Chondrocyte (in vitro differentiated cells): ENCODE results near the gene MRPS2. TPM values are rescaled to one million over a fixed set of nuclear protein-coding genes. Genes with fewer than 3 reads are reported as not detected.

Source experiments
- DNase-seq: peaks from one replicate; pipeline ENCODE4 v3.0.0; 2021; ENCODE audit warnings: mixed read lengths, low spot score
- H3K27ac Mint-ChIP-seq: one replicate; pipeline ENCODE4 v1.8.0; 2021; ENCODE audit warnings: mild to moderate bottlenecking, moderate library complexity, mixed read lengths; ENCODE audit not compliant: unreplicated experiment
- H3K27me3 Mint-ChIP-seq: 2 replicates; pipeline ENCODE4 v1.8.0; 2021; ENCODE audit warnings: low read depth, mixed read lengths
- H3K36me3 Mint-ChIP-seq: 2 replicates; pipeline ENCODE4 v1.8.0; 2021; ENCODE audit warnings: low read depth, mixed read lengths
- H3K4me1 Mint-ChIP-seq: 2 replicates; pipeline ENCODE4 v1.8.0; 2021; ENCODE audit warnings: low read depth, mild to moderate bottlenecking, mixed read lengths
- H3K4me3 Mint-ChIP-seq: one replicate; pipeline ENCODE4 v1.8.0; 2021; ENCODE audit warnings: mild to moderate bottlenecking, moderate library complexity, mixed read lengths; ENCODE audit not compliant: unreplicated experiment
- H3K9me3 Mint-ChIP-seq: 2 replicates; pipeline ENCODE4 v1.8.0; 2021; ENCODE audit warnings: low read depth, mixed read lengths
- CTCF ChIP-seq: fragments of 200-600 bp; sonication (generic); IDR thresholded peaks from 2 replicates; pipeline ENCODE4 v1.5.0; 2021; ENCODE audit warnings: antibody characterized with exemption, mild to moderate bottlenecking, moderate library complexity
- total RNA-seq: library from RNA; stranded (reverse); gene quantifications from 3 replicates; pipeline ENCODE4 v1.2.1, GENCODE V29; 2021

The MRPS2 gene
- total RNA-seq, 1 donor from 2014 or later: 24.4 TPM

- H3K36me3 Mint-ChIP-seq: no peaks in the 10 kb centered on the region
- no peak for DNase-seq
- no peak overlapping the region for H3K27ac Mint-ChIP-seq
- H3K9me3 Mint-ChIP-seq: no peaks in the 10 kb centered on the region
- no peak for TF ChIP-seq CTCF
- peaks cover 6% of the 10 kb centered on the region for H3K4me1 Mint-ChIP-seq
- H3K27me3 Mint-ChIP-seq: peaks cover 2% of the 10 kb centered on the region
- H3K4me3 Mint-ChIP-seq: no peak overlapping the region
Measured at GRCh38 chr9:135468854-135469521, 31.5 kb upstream of the MRPS2 start.

GRCh38 chr9:135471791-135472640, 28.5 kb upstream of the MRPS2 start:
- H3K9me3 Mint-ChIP-seq: no peaks in the 10 kb centered on the region

GRCh38 chr9:135473972-135474543, 26.4 kb upstream of the MRPS2 start:
- DNase-seq: no peak
- H3K4me3 Mint-ChIP-seq: no peak overlapping the region
- no peaks in the 10 kb centered on the region for H3K36me3 Mint-ChIP-seq
- no peaks in the 10 kb centered on the region for H3K9me3 Mint-ChIP-seq
- TF ChIP-seq CTCF: no peak
- peaks cover 6% of the 10 kb centered on the region for H3K27me3 Mint-ChIP-seq
- H3K4me1 Mint-ChIP-seq: peaks cover 9% of the 10 kb centered on the region
- no peak overlapping the region for H3K27ac Mint-ChIP-seq

More at GRCh38 chr9:135471791-135472640, 28.5 kb upstream of the MRPS2 start:
- H3K36me3 Mint-ChIP-seq: no peaks in the 10 kb centered on the region
- H3K4me3 Mint-ChIP-seq: no peak overlapping the region
- no peak overlapping the region for H3K27ac Mint-ChIP-seq
- H3K27me3 Mint-ChIP-seq: peaks cover 6% of the 10 kb centered on the region
- H3K4me1 Mint-ChIP-seq: peaks cover 9% of the 10 kb centered on the region
- DNase-seq: no peak
- TF ChIP-seq CTCF: no peak

GRCh38 chr9:135474915-135475314, 25.6 kb upstream of the MRPS2 start:
- H3K27me3 Mint-ChIP-seq: peaks cover 6% of the 10 kb centered on the region
- no peak for DNase-seq
- no peaks in the 10 kb centered on the region for H3K9me3 Mint-ChIP-seq
- TF ChIP-seq CTCF: peak; percentile 75
- no peaks in the 10 kb centered on the region for H3K36me3 Mint-ChIP-seq
- peaks cover 7% of the 10 kb centered on the region for H3K4me1 Mint-ChIP-seq
- H3K4me3 Mint-ChIP-seq: no peak overlapping the region
- no peak overlapping the region for H3K27ac Mint-ChIP-seq
